Measurements from ENCODE around the gene SERPINA3.

DNA sequence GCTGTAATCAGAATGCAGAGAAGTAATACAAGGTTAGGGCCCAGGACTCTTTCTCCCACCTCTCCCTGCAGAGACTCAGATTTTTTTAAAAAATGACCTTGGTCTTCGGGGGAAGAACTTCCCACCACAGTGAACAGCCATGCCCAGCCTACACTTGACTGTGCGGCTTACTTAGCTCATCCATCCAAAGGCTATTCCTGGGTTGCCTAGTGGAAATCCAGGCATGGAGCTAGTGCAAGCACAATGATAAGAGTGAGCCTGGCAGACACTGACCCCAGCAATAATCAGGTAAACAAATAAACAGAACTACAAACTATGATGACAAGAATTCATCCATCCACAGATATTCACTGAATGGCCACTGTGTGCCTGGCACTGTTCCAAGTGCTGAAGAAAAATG is 16.3 kb upstream of the SERPINA3 start:
- TF ChIP-seq, protein P1, sequence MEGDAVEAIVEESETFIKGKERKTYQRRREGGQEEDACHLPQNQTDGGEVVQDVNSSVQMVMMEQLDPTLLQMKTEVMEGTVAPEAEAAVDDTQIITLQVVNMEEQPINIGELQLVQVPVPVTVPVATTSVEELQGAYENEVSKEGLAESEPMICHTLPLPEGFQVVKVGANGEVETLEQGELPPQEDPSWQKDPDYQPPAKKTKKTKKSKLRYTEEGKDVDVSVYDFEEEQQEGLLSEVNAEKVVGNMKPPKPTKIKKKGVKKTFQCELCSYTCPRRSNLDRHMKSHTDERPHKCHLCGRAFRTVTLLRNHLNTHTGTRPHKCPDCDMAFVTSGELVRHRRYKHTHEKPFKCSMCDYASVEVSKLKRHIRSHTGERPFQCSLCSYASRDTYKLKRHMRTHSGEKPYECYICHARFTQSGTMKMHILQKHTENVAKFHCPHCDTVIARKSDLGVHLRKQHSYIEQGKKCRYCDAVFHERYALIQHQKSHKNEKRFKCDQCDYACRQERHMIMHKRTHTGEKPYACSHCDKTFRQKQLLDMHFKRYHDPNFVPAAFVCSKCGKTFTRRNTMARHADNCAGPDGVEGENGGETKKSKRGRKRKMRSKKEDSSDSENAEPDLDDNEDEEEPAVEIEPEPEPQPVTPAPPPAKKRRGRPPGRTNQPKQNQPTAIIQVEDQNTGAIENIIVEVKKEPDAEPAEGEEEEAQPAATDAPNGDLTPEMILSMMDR (IDR thresholded peaks at IDR 0.05), result no peak
- no peak for TF ChIP-seq POLR2A (IDR thresholded peaks at IDR 0.05)

Data from uterus (tissue), 2 donors.